ENCODE data around the gene CTNND2.

CTNND2 gene

DNA sequence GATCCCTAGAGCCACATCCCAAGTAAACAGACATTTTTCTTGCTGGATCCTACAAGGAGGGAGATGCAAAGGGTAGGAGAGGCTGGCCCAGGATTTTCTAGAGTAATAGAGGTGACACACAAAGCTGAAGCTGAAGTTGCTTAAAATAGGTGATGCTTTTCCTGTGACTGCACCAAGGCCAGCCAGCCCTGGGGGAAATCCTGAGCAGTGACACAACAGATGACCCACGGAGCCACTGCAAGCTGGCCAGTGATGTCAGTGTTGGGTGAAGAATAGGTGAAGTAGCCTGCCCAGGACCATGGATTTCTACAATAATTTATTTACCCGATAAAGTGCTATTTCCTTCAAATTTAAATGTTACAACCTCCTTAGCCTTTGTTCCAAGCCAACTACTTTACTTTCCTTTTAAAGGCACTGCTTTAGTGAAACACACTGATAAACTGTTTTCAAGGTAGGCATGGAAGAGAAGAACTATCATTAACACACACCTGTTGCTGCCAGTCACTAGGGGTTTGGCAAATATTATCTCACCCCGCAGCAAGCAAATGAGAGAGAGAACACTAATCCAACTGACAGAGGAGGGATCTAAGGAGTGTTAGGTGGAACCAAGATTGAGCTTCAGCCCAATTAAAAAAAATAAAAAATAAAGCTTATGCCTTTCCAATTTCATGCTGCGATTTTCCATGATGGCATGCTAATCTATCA lies 123.5 kb downstream of the CTNND2 start:
- TF ChIP-seq, protein P1, sequence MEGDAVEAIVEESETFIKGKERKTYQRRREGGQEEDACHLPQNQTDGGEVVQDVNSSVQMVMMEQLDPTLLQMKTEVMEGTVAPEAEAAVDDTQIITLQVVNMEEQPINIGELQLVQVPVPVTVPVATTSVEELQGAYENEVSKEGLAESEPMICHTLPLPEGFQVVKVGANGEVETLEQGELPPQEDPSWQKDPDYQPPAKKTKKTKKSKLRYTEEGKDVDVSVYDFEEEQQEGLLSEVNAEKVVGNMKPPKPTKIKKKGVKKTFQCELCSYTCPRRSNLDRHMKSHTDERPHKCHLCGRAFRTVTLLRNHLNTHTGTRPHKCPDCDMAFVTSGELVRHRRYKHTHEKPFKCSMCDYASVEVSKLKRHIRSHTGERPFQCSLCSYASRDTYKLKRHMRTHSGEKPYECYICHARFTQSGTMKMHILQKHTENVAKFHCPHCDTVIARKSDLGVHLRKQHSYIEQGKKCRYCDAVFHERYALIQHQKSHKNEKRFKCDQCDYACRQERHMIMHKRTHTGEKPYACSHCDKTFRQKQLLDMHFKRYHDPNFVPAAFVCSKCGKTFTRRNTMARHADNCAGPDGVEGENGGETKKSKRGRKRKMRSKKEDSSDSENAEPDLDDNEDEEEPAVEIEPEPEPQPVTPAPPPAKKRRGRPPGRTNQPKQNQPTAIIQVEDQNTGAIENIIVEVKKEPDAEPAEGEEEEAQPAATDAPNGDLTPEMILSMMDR (conservative IDR thresholded peaks at IDR 0.05; ENCODE audit: low read depth): no peak
- CTCF ChIA-PET: no interaction called here
- no peak overlapping the region for H3K27ac ChIP-seq
- DNase-seq (ENCODE audit: low spot score): no peak
- POLR2A ChIA-PET (ENCODE audit: low non-redundant PET): no interaction called here

DNA sequence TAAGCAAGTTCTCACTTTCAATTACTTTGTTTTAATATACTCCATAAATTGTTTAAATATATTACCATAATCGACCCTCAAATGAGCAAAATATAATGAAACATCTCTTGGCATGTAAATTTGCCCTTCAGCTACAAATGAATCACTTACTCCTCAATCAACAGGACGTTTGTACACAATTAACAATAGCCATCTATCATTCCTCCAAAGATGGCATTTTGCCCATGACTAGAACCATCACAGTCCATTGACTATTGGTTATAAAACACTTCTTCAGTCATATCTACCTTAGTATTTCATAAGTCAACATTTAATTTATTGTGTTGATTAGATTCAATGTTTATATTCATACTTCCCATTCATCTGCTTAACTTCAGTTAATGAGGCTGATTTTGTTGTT lies 127.2 kb downstream of the CTNND2 start:
- no peak for DNase-seq (ENCODE audit: low spot score)
- H3K27ac ChIP-seq: no peak overlapping the region
- POLR2A ChIA-PET (ENCODE audit: low non-redundant PET): no interaction called here
- CTCF ChIA-PET: no interaction called here
- TF ChIP-seq, protein P1 (conservative IDR thresholded peaks at IDR 0.05; ENCODE audit: low read depth): no peak

DNA sequence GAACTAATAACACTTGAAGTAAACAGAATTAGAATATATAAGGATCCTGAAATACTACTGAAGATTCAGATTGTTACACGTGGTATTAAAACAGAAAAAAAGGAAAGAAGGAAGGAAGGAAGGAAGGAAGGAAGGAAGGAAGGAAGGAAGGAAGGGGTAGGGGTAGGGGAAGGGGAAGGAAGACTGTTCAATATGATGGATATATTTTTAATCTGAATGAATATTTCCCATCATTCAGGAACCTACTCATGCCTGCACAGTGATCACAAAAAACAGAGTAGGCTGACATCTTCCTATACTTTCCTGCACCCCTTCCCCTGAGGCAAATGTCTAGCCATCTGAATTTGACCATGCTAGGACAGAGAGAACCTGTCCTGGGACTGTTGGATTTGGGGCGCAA lies 133.9 kb downstream of the CTNND2 start:
- POLR2A ChIA-PET (ENCODE audit: low non-redundant PET): no interaction called here
- H3K27ac ChIP-seq: no peak overlapping the region
- TF ChIP-seq, protein P1 (conservative IDR thresholded peaks at IDR 0.05; ENCODE audit: low read depth): no peak
- no peak for DNase-seq (ENCODE audit: low spot score)
- CTCF ChIA-PET: no interaction called here

DNA sequence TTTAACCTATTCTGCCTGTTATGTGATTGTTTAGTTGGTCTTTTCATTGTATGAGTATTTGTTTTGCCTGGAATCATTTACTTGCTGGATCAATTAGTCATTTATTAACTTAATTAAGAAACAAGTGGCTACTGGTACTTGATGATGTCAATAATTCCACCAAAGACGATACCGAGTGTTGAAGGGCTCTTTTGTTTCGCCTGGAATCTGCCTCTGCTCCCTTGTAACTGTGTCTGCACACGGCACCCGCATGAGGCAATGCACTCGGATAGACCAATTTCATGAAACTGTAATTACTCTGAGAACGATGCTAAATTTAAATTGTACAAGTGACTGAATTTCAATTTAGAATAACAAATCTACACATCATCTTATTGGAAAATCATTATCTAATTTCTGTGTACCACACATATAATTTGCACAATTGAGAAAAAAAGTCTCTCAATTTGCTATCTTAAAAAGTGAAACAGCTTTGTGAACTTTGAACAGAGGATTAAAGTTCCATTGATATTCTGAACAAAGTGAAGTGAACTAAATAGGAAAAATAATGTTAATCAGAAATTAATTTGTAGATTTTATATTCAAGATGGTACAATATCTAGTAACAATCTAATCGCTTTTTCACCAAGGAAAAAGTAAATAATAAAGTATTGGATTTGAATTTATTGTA lies 143.2 kb downstream of the CTNND2 start:
- no peak overlapping the region for H3K27ac ChIP-seq
- ChIA-PET CTCF (interaction anchor here (0.7 kb wide), 2 partner anchors 21 to 346 kb away, joined by 3 to 4 read pairs; no protein-coding TSS in a partner anchor), POLR2A (ENCODE audit: low non-redundant PET) (no interaction called here)
- TF ChIP-seq, protein P1 (conservative IDR thresholded peaks at IDR 0.05; ENCODE audit: low read depth): no peak
- DNase-seq (ENCODE audit: low spot score): no peak

DNA sequence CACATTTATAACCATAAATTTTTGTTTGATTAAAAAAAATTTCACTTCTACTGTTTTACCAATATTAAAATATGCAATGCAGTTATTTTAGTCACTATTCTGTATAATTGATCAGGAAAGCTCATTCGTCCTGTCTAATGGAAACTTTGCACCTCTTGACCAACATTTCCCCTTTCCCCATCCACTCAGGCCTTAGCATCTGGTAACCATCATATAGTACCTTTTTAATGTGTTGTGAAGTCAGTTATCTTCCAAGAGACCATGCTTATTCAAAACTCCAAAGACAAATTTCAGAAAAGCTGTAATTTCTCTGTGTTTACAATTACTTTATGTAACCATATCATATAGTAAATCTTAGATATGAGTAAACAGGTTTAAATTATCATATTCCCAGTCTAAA lies 145.9 kb downstream of the CTNND2 start:
- DNase-seq (ENCODE audit: low spot score): no peak
- POLR2A ChIA-PET (ENCODE audit: low non-redundant PET): no interaction called here
- TF ChIP-seq, protein P1 (conservative IDR thresholded peaks at IDR 0.05; ENCODE audit: low read depth): no peak
- no peak overlapping the region for H3K27ac ChIP-seq
- CTCF ChIA-PET: interaction anchor here (0.6 kb wide), 1 partner anchor 171 kb away, joined by 3 read pairs; no protein-coding TSS in a partner anchor

DNA sequence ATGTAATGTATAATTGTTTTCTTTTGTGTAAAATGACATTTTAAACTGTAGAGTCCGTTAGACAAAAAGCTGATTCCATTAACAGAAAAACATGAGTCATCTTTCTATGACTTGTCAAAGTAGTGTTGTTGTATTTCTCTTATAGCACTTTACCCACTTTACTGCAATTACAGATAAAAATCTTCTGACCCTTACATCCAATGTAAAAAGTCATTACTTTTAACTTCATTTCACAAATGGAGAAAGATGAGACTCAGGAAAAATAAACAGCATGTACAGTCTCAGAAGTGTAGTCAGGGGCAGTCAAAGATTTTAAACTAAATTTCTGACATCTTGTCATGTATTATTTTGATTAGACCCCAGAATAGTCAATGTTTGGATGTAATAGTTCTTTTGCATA lies 146.6 kb downstream of the CTNND2 start:
- H3K27ac ChIP-seq: no peak overlapping the region
- TF ChIP-seq, protein P1 (conservative IDR thresholded peaks at IDR 0.05; ENCODE audit: low read depth): no peak
- POLR2A ChIA-PET (ENCODE audit: low non-redundant PET): no interaction called here
- DNase-seq (ENCODE audit: low spot score): no peak
- CTCF ChIA-PET: no interaction called here

Measured in RWPE1 (cell line).